ENCODE results near the gene NAT14.
A peak's percentile ranks its signal among the peaks of the same experiment; 100 is the strongest.

The NAT14 gene

GRCh38 chr19:55485439-55486011 is 537 bp downstream of the NAT14 start:
- TF ChIP-seq ZFX (IDR thresholded peaks at IDR 0.05) (no peak), CTCF (conservative IDR thresholded peaks at IDR 0.05) (no peak)
- H3K27ac ChIP-seq: peak overlapping the region; percentile 82

GRCh38 chr19:55486043-55486970 is 1.3 kb downstream of the NAT14 start:
- H3K27ac ChIP-seq: peak overlapping the region; percentile 82; the same call in 1 of the 2 replicates
- TF ChIP-seq ZFX (IDR thresholded peaks at IDR 0.05) (no peak), CTCF (conservative IDR thresholded peaks at IDR 0.05) (no peak)

GRCh38 chr19:55486971-55487923 is 2.3 kb downstream of the NAT14 start:
- TF ChIP-seq CTCF (conservative IDR thresholded peaks at IDR 0.05) (no peak), ZFX (IDR thresholded peaks at IDR 0.05) (no peak)
- no peak overlapping the region for H3K27ac ChIP-seq

GRCh38 chr19:55487924-55488687 is 3.1 kb downstream of the NAT14 start, which contains the start of gene SSC5D:
Gene SSC5D, plus strand, starts transcription at chr19:55488436. Its CDS starts 154 bp downstream, at chr19:55488590.
- TF ChIP-seq CTCF (conservative IDR thresholded peaks at IDR 0.05): no peak
- no peak for TF ChIP-seq ZFX (IDR thresholded peaks at IDR 0.05)
- no peak within 1 kb of the TSS for H3K27ac ChIP-seq

GRCh38 chr19:55488986-55489710 is 4.2 kb downstream of the NAT14 start:
- H3K27ac ChIP-seq: no peak overlapping the region
- TF ChIP-seq CTCF (conservative IDR thresholded peaks at IDR 0.05) (no peak), ZFX (IDR thresholded peaks at IDR 0.05) (no peak)
